Measurements from ENCODE around the gene EFTUD2. TPM values are rescaled to one million over a fixed set of nuclear protein-coding genes. Genes with fewer than 3 reads are reported as not detected.

Gene EFTUD2
- total and polyA plus RNA-seq, 2 donors: 34.4 to 79.3 TPM

DNA sequence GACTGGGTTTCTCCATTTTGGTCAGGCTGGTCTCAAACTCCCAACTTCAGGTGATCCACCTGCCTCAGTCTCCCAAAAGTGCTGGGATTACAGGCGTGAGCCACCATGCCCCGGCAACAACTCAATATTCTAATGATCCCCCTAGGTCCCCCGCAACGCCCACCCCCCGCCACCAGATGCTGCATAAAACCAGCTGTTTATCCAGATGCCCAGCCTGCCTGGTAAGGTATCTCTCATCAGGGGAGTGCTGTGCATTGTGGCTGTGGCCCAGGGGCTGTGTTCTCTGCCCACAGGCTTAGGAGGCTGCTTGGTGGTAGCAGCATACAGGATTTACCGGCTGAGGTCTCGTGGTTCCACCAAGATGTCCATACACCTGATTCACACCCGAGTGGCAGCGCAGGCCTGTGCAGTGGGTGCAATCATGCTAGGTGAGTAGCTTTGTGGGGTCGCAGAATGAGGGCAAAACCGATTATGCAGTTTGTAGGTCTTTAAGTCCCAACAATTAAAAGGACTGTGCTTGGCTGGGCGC lies 50.2 kb downstream of the EFTUD2 start:
- H3K4me1 ChIP-seq (ENCODE audit: insufficient read depth): no peaks in the 10 kb centered on the region
- no peak for DNase-seq (ENCODE audit: extremely low spot score)
- no peak overlapping the region for H3K27ac ChIP-seq (ENCODE audit: low read depth)
- WGBS: 91% methylated on average over 12 of the region's 12 CpGs
- no peak overlapping the region for H3K4me3 ChIP-seq (ENCODE audit: low read depth, low read length)
- H3K36me3 ChIP-seq (ENCODE audit: insufficient read depth): peaks cover 2% of the 10 kb centered on the region

- H3K27ac ChIP-seq (ENCODE audit: low read depth): no peak overlapping the region
- whole genome bisulfite sequencing: 65% methylated on average over 6 of the region's 6 CpGs
- no peak for DNase-seq (ENCODE audit: extremely low spot score)
Observed at GRCh38 chr17:44848257-44848795, 50.9 kb downstream of the EFTUD2 start.

GRCh38 chr17:44847586-44847985 lies 51.7 kb downstream of the EFTUD2 start, which contains the start of gene HIGD1B:
HIGD1B (plus strand) TSS chr17:44847883; CDS start chr17:44848153, 270 bp downstream.
- no peak for DNase-seq (ENCODE audit: extremely low spot score)
- H3K36me3 ChIP-seq (ENCODE audit: insufficient read depth): peaks cover 2% of the 10 kb centered on the region
- WGBS: 63% methylated on average over 2 of the region's 2 CpGs
- H3K4me3 ChIP-seq (ENCODE audit: low read depth, low read length): no peak within 1 kb of the TSS
- H3K27ac ChIP-seq (ENCODE audit: low read depth): no peak within 1 kb of the TSS
- no peaks in the 10 kb centered on the region for H3K4me1 ChIP-seq (ENCODE audit: insufficient read depth)

More at GRCh38 chr17:44848257-44848795, 50.9 kb downstream of the EFTUD2 start:
- Histone ChIP-seq H3K36me3 (ENCODE audit: insufficient read depth) (peaks cover 2% of the 10 kb centered on the region), H3K4me1 (ENCODE audit: insufficient read depth) (no peaks in the 10 kb centered on the region), H3K4me3 (ENCODE audit: low read depth, low read length) (no peak overlapping the region)

GRCh38 chr17:44846206-44846605 lies 53.0 kb downstream of the EFTUD2 start:
- Histone ChIP-seq H3K27ac (ENCODE audit: low read depth) (no peak overlapping the region), H3K4me3 (ENCODE audit: low read depth, low read length) (no peak overlapping the region), H3K36me3 (ENCODE audit: insufficient read depth) (peaks cover 2% of the 10 kb centered on the region), H3K4me1 (ENCODE audit: insufficient read depth) (no peaks in the 10 kb centered on the region)
- no peak for DNase-seq (ENCODE audit: extremely low spot score)
- 78% methylated on average over 8 of the region's 8 CpGs for WGBS

GRCh38 chr17:44844390-44844830 lies 54.8 kb downstream of the EFTUD2 start:
- DNase-seq (ENCODE audit: extremely low spot score): no peak
- Histone ChIP-seq H3K4me1 (ENCODE audit: insufficient read depth) (no peaks in the 10 kb centered on the region), H3K36me3 (ENCODE audit: insufficient read depth) (no peaks in the 10 kb centered on the region), H3K27ac (ENCODE audit: low read depth) (no peak overlapping the region), H3K4me3 (ENCODE audit: low read depth, low read length) (no peak overlapping the region)
- WGBS: 28% methylated on average over 1 of the region's 1 CpG

- Histone ChIP-seq H3K4me3 (ENCODE audit: low read depth, low read length) (no peak overlapping the region), H3K27ac (ENCODE audit: low read depth) (no peak overlapping the region), H3K36me3 (ENCODE audit: insufficient read depth) (no peaks in the 10 kb centered on the region), H3K4me1 (ENCODE audit: insufficient read depth) (no peaks in the 10 kb centered on the region)
- 23% methylated on average over 5 of the region's 5 CpGs for WGBS
- DNase-seq (ENCODE audit: extremely low spot score): no peak
Observed at GRCh38 chr17:44842748-44843147, 56.5 kb downstream of the EFTUD2 start.

DNA sequence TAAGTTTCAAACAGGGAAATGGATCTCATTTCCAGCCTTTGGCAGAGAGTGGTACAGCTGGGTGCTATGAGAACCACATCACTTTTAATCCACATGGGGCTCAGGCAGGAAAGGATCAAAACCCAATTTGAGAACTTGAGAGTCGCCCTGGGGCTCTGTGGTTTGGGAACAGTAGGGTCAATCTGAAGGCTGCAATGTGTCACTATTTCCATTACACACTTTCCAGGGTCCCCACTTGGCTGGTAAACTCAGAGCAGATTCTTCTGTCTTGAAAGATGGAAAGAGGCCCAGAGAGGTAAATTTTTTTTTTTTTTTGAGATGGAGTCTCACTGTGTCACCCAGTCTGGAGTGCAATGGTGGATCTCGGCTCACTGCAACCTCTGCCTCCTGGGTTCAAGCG lies 58.3 kb downstream of the EFTUD2 start:
- DNase-seq (ENCODE audit: extremely low spot score): no peak
- H3K36me3 ChIP-seq (ENCODE audit: insufficient read depth): no peaks in the 10 kb centered on the region
- H3K4me3 ChIP-seq (ENCODE audit: low read depth, low read length): no peak overlapping the region
- 61% methylated on average over 3 of the region's 3 CpGs for WGBS
- no peak overlapping the region for H3K27ac ChIP-seq (ENCODE audit: low read depth)
- H3K4me1 ChIP-seq (ENCODE audit: insufficient read depth): no peaks in the 10 kb centered on the region

DNA sequence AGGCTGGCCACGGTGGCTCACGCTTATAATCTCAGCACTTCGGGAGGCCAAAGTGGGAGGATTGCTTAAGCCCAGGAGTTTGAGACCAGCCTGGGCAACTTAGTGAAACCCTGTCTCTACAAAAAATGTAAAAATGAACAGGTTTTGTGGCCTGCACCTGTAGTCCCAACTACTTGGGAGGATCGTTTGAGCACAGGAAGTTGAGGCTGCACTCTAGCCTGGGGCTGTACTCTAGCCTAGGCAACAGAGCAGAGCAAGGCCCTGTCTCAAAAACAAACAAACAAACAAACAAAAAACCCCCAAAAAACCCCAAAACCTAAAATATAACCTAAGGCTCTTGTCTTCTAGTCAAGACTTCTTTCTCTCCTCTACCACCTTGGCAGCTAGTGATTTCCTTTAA lies 59.0 kb downstream of the EFTUD2 start:
- 87% methylated on average over 4 of the region's 4 CpGs for whole genome bisulfite sequencing
- no peaks in the 10 kb centered on the region for H3K4me1 ChIP-seq (ENCODE audit: insufficient read depth)
- no peak overlapping the region for H3K4me3 ChIP-seq (ENCODE audit: low read depth, low read length)
- no peak for DNase-seq (ENCODE audit: extremely low spot score)
- H3K27ac ChIP-seq (ENCODE audit: low read depth): no peak overlapping the region
- no peaks in the 10 kb centered on the region for H3K36me3 ChIP-seq (ENCODE audit: insufficient read depth)

DNA sequence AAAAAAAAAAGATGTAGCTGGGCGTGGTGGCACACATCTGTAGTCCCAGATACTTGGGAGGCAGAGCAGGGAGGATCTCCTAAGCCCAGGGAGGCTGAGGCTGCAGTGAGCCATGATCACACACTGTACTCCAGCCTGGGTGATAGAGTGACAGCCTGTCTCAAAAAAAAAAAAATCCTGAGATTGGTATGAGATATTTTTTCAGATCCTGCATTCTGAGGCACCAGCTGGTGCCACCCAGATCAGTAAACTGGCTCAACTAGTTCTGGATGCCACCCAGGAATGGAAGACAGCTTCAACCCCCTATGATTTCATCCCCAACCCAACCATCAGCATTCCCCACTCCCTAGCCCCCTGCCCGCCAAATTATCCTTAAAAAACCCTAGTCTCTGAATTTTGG lies 62.0 kb downstream of the EFTUD2 start:
- Histone ChIP-seq H3K27ac (ENCODE audit: low read depth) (no peak overlapping the region), H3K36me3 (ENCODE audit: insufficient read depth) (no peaks in the 10 kb centered on the region), H3K4me3 (ENCODE audit: low read depth, low read length) (no peak overlapping the region), H3K4me1 (ENCODE audit: insufficient read depth) (no peaks in the 10 kb centered on the region)
- DNase-seq (ENCODE audit: extremely low spot score): no peak
- WGBS: 59% methylated on average over 2 of the region's 2 CpGs

DNA sequence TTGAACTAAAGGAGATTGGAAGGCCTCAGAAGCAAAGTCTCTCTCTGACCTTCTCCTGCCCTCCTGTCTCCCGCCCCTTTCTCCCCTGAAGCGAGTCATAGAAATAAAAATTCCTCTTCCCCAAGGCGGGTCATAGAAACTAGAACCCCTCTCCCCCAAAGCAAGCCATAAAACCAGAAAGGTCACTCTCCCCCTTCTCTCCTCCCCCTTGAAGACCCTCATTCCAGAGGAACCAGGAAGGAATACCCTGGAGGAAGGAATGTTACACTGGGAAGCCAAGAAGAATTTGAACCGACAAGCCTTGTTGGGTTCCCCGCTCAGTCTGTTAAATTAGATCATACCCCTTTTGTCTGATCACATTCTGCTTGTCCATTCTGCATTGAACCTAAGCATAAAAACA lies 66.4 kb downstream of the EFTUD2 start:
- H3K4me3 ChIP-seq (ENCODE audit: low read depth, low read length): no peak overlapping the region
- no peak overlapping the region for H3K27ac ChIP-seq (ENCODE audit: low read depth)
- no peaks in the 10 kb centered on the region for H3K36me3 ChIP-seq (ENCODE audit: insufficient read depth)
- no peak for DNase-seq (ENCODE audit: extremely low spot score)
- 78% methylated on average over 5 of the region's 5 CpGs for WGBS
- H3K4me1 ChIP-seq (ENCODE audit: insufficient read depth): no peaks in the 10 kb centered on the region

- WGBS: 87% methylated on average over 12 of the region's 12 CpGs
- H3K27ac ChIP-seq (ENCODE audit: low read depth): no peak overlapping the region
- no peak for DNase-seq (ENCODE audit: extremely low spot score)
- H3K36me3 ChIP-seq (ENCODE audit: insufficient read depth): no peaks in the 10 kb centered on the region
- no peak overlapping the region for H3K4me3 ChIP-seq (ENCODE audit: low read depth, low read length)
- no peaks in the 10 kb centered on the region for H3K4me1 ChIP-seq (ENCODE audit: insufficient read depth)
Observed at GRCh38 chr17:44831371-44831770, 67.9 kb downstream of the EFTUD2 start.

GRCh38 chr17:44830359-44831288 lies 68.6 kb downstream of the EFTUD2 start:
- peak overlapping the region; percentile 70 for H3K27ac ChIP-seq (ENCODE audit: low read depth)
- no peak for DNase-seq (ENCODE audit: extremely low spot score)
- H3K4me1 ChIP-seq (ENCODE audit: insufficient read depth): no peaks in the 10 kb centered on the region
- no peaks in the 10 kb centered on the region for H3K36me3 ChIP-seq (ENCODE audit: insufficient read depth)
- peak overlapping the region; percentile 86 for H3K4me3 ChIP-seq (ENCODE audit: low read depth, low read length)
- WGBS: 4% methylated on average over 57 of the region's 58 CpGs

DNA sequence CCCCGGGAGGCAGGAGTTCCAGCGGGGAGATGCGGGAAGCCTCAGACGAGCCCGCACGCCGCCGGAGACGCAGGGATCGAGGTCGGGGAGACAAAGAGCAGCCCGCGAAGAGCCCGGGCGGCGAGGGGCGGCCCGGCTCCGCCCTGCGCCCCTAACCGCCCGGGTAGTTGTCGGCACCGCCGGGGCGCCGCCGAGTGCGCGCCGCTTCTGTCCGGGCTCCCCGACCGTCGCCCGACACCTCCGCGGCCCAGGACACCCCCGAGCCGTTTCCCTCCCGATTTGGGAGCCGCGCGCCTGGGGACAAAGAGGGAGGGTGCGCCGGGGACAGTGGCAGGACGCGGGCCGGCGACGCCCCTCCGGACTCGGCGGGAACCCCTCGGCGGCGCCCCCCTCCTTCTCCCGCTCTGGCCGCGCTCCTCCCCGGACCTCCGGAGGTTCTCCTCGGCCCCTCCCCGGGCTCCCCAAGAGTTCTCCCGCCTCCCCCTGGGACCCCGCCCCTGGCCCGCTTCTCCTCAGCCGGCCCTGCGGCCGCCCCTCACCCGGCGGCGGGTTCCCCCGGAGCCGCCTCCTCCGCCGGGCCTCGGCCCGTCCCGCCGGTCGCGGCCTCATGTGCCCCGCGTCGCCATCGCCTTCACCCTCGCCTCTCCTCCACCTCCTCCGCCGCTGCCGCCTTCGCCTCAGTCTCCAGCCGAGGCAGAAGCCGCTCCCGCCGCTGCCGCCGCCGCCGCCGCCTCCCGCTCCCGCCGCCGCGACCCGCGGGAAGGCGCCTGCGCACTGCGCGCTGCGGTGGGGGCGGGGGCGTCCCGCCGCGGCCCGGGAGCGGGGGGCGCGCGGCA lies 69.5 kb downstream of the EFTUD2 start, which contains the start of gene GJC1:
Gene GJC1, minus strand, starts transcription at position 765 of the 836 bp plus-strand sequence. CDS start 24,470 bp downstream, outside the sequence.
- H3K4me3 ChIP-seq (ENCODE audit: low read depth, low read length): peak within 1 kb of the TSS; percentile 86
- no peaks in the 10 kb centered on the region for H3K4me1 ChIP-seq (ENCODE audit: insufficient read depth)
- DNase-seq (ENCODE audit: extremely low spot score): no peak
- under 1% methylated on average over 122 of the region's 123 CpGs for WGBS
- peak within 1 kb of the TSS; percentile 71 for H3K27ac ChIP-seq (ENCODE audit: low read depth)
- no peaks in the 10 kb centered on the region for H3K36me3 ChIP-seq (ENCODE audit: insufficient read depth)
